Measurements from ENCODE around the gene VWA3B. TPM values are rescaled to one million over a fixed set of nuclear protein-coding genes. Genes with fewer than 3 reads are reported as not detected.

Gene VWA3B
- total RNA-seq, 6 experiments from 2014 or later: 0.09 to 0.24 (median 0.13) TPM; not detected in 2

- DNase-seq (no peak), ATAC-seq (no peak)
- Histone ChIP-seq H3K27me3 (no peaks in the 10 kb centered on the region), H3K4me1 (no peaks in the 10 kb centered on the region), H3K9me3 (peaks cover 0 to 4% (median 0%) of the 10 kb centered on the region in 4 donors), H3K4me3 (no peak overlapping the region), H3K36me3 (no peaks in the 10 kb centered on the region), H3K27ac (no peak overlapping the region)
- WGBS (ENCODE audit: insufficient coverage, low coverage, low lambda C conversion rate, missing lambda C conversion rate): 81% methylated on average over 12 of the region's 14 CpGs
- intact Hi-C loops (cut with DNase I): no loop called here
- TF ChIP-seq CTCF (IDR thresholded peaks at IDR 0.05) (no peak), POLR2A (IDR thresholded peaks at IDR 0.05) (no peak)
These were observed 165.2 kb downstream of the VWA3B start for GRCh38 chr2:98252038-98252773.

GRCh38 chr2:98253461-98254070, 166.6 kb downstream of the VWA3B start:
- Histone ChIP-seq H3K36me3 (no peaks in the 10 kb centered on the region), H3K9me3 (no peaks in the 10 kb centered on the region), H3K27ac (no peak overlapping the region), H3K27me3 (no peaks in the 10 kb centered on the region), H3K4me1 (no peaks in the 10 kb centered on the region), H3K4me3 (no peak overlapping the region)
- intact Hi-C loops (cut with DNase I): no loop called here
- TF ChIP-seq CTCF (IDR thresholded peaks at IDR 0.05) (no peak), POLR2A (IDR thresholded peaks at IDR 0.05) (no peak)
- ATAC-seq (no peak), DNase-seq (no peak)
- 65% methylated on average over 5 of the region's 5 CpGs for WGBS (ENCODE audit: insufficient coverage, low coverage, low lambda C conversion rate, missing lambda C conversion rate)

- intact Hi-C loops (cut with DNase I): no loop called here
- Histone ChIP-seq H3K4me3 (no peak overlapping the region), H3K9me3 (no peaks in the 10 kb centered on the region), H3K4me1 (no peaks in the 10 kb centered on the region), H3K36me3 (no peaks in the 10 kb centered on the region), H3K27ac (no peak overlapping the region), H3K27me3 (no peaks in the 10 kb centered on the region)
- ATAC-seq (no peak), DNase-seq (no peak)
- 92% methylated on average over 6 of the region's 9 CpGs for WGBS (ENCODE audit: insufficient coverage, low coverage, low lambda C conversion rate, missing lambda C conversion rate)
- TF ChIP-seq POLR2A (IDR thresholded peaks at IDR 0.05) (no peak), CTCF (IDR thresholded peaks at IDR 0.05) (no peak)
These were observed 167.6 kb downstream of the VWA3B start for GRCh38 chr2:98254504-98255059.

GRCh38 chr2:98258906-98259305, 171.9 kb downstream of the VWA3B start:
- H3K27me3 ChIP-seq: no peaks in the 10 kb centered on the region

More at GRCh38 chr2:98258906-98259305, 171.9 kb downstream of the VWA3B start:
- Histone ChIP-seq H3K4me1 (no peaks in the 10 kb centered on the region), H3K27ac (no peak overlapping the region), H3K36me3 (no peaks in the 10 kb centered on the region), H3K9me3 (peaks cover 0 to 4% (median 1%) of the 10 kb centered on the region in 4 donors), H3K4me3 (no peak overlapping the region)
- no peak for TF ChIP-seq POLR2A (IDR thresholded peaks at IDR 0.05)
- no peak for TF ChIP-seq CTCF (IDR thresholded peaks at IDR 0.05)
- intact Hi-C loops (cut with DNase I): no loop called here
- DNase-seq: no peak
- ATAC-seq: no peak
